Smooth muscle cell (in vitro differentiated cells): ENCODE results near the gene SLCO1C1. TPM values are rescaled to one million over a fixed set of nuclear protein-coding genes. Genes with fewer than 3 reads are reported as not detected.

Experiments used
- DNase-seq: peaks from one replicate; lab custom pipeline; 2025; ENCODE audit not compliant: unreplicated experiment; lab: John Stamatoyannopoulos, UW
- H2AFZ ChIP-seq: fragments of 200-600 bp; sonication (generic); 2 replicates; pipeline ENCODE4 v1.6.0; 2016; ENCODE audit warnings: antibody characterized with exemption, low read depth, mild to moderate bottlenecking
- H3F3A ChIP-seq: fragments of 200-600 bp; sonication (generic); 2 replicates; pipeline ENCODE4 v1.6.0; 2017; ENCODE audit warnings: antibody characterized with exemption, low read depth
- H3K27ac ChIP-seq: fragments of 200-600 bp; sonication (generic); 2 replicates; pipeline ENCODE4 v1.5.1; 2016; ENCODE audit warnings: low read depth, mild to moderate bottlenecking
- H3K27me3 ChIP-seq: fragments of 200-600 bp; sonication (generic); 2 replicates; pipeline ENCODE4 v1.6.1; 2016; ENCODE audit warnings: low read depth, mild to moderate bottlenecking
- H3K36me3 ChIP-seq: fragments of 200-600 bp; sonication (generic); 2 replicates; pipeline ENCODE4 v1.5.1; 2016; ENCODE audit warnings: low read depth
- H3K4me1 ChIP-seq: fragments of 200-600 bp; sonication (generic); 2 replicates; pipeline ENCODE4 v1.5.1; 2016; ENCODE audit warnings: low read depth
- H3K4me2 ChIP-seq: fragments of 200-600 bp; sonication (generic); 2 replicates; pipeline ENCODE4 v1.6.0; 2016; ENCODE audit warnings: mild to moderate bottlenecking
- H3K4me3 ChIP-seq: fragments of 200-600 bp; sonication (generic); 2 replicates; pipeline ENCODE4 v1.5.1; 2016; ENCODE audit warnings: mild to moderate bottlenecking
- H3K79me2 ChIP-seq: fragments of 200-600 bp; sonication (generic); 2 replicates; pipeline ENCODE4 v1.6.0; 2016; ENCODE audit warnings: low read depth, mild to moderate bottlenecking
- H3K9ac ChIP-seq: fragments of 200-600 bp; sonication (generic); 2 replicates; pipeline ENCODE4 v1.6.0; 2016; ENCODE audit warnings: low read depth
- H3K9me3 ChIP-seq: fragments of 200-600 bp; sonication (generic); replicated peaks from 2 replicates; pipeline ENCODE4 v1.5.1; 2016; ENCODE audit warnings: low read depth
- H4K20me1 ChIP-seq: fragments of 200-600 bp; sonication (generic); 2 replicates; pipeline ENCODE4 v1.6.0; 2016; ENCODE audit warnings: low read depth
- WGBS: methylation state at CpG from one replicate; pipeline ENCODE4 v1.1.7; 2016; ENCODE audit warnings: low lambda C conversion rate; 5-methylcytosine and 5-hydroxymethylcytosine counted together
- polyA plus RNA-seq: library from polyadenylated mRNA; unstranded; fragments of >200 nt; fragmentation: Nextera tagmentation; extraction: Ambion mirVana; gene quantifications from 2 replicates; pipeline ENCODE4 v1.2.1, GENCODE V29; 2016
- total RNA-seq: library from RNA; depleted of rRNA; stranded (reverse); fragments of >200 nt; gene quantifications from 2 replicates; pipeline ENCODE4 v1.2.3, GENCODE V29; 2014
- TF ChIP-seq, protein P1 (sequence below): fragments of 200-600 bp; sonication (generic); IDR thresholded peaks from 2 replicates; pipeline ENCODE4 v1.5.1; 2017; ENCODE audit warnings: borderline replicate concordance, mild to moderate bottlenecking, antibody characterized with exemption; ENCODE audit not compliant: insufficient read depth, poor library complexity, severe bottlenecking

The SLCO1C1 gene
- total RNA-seq (0.04 and 2.3 TPM in 2 replicates), polyA plus RNA-seq (0.25 TPM in 1 of 2 replicates, not detected in the other)

DNA sequence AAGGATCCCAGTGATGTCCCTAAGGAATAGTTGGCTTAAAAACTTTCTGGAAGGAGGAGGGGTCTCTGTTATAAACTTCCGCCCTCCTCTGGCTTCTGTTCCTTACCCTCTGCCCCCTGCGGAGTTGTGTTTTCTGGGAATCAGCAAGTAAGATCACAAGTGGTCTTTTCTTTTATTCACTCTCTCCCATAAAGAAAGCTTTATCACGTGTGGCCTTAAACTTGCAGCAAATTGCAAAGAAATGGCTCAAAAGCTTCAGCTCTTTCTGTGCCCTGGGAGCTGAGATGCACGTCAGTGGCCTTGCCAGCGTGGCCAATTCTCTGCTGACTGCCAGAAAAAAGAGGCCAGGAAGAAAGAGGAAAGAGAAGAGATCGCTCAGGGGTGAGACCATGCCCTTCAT lies at the start of gene SLCO1C1:
Gene SLCO1C1, plus strand, starts transcription at position 101 of the 400 bp plus-strand sequence. CDS start 4,245 bp downstream, outside the sequence.
- H3K9me3 ChIP-seq, result no peaks in the 10 kb centered on the region
- no peaks in the 10 kb centered on the region for H4K20me1 ChIP-seq
- H3K9ac ChIP-seq, result no peak within 1 kb of the TSS
- TF ChIP-seq, protein P1, sequence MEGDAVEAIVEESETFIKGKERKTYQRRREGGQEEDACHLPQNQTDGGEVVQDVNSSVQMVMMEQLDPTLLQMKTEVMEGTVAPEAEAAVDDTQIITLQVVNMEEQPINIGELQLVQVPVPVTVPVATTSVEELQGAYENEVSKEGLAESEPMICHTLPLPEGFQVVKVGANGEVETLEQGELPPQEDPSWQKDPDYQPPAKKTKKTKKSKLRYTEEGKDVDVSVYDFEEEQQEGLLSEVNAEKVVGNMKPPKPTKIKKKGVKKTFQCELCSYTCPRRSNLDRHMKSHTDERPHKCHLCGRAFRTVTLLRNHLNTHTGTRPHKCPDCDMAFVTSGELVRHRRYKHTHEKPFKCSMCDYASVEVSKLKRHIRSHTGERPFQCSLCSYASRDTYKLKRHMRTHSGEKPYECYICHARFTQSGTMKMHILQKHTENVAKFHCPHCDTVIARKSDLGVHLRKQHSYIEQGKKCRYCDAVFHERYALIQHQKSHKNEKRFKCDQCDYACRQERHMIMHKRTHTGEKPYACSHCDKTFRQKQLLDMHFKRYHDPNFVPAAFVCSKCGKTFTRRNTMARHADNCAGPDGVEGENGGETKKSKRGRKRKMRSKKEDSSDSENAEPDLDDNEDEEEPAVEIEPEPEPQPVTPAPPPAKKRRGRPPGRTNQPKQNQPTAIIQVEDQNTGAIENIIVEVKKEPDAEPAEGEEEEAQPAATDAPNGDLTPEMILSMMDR, result no peak
- H3K27me3 ChIP-seq, result no peaks in the 10 kb centered on the region
- no peak within 1 kb of the TSS for H2AFZ ChIP-seq
- no peak for DNase-seq
- no peaks in the 10 kb centered on the region for H3K4me1 ChIP-seq
- no peaks in the 10 kb centered on the region for H3K36me3 ChIP-seq
- H3K4me3 ChIP-seq, result no peak within 1 kb of the TSS
- no peak within 1 kb of the TSS for H3K27ac ChIP-seq
- H3K4me2 ChIP-seq, result no peak within 1 kb of the TSS
- WGBS, result 72% methylated on average over 6 of the region's 6 CpGs
- no peaks in the 10 kb centered on the region for H3K79me2 ChIP-seq
- H3F3A ChIP-seq, result no peaks in the 10 kb centered on the region

DNA sequence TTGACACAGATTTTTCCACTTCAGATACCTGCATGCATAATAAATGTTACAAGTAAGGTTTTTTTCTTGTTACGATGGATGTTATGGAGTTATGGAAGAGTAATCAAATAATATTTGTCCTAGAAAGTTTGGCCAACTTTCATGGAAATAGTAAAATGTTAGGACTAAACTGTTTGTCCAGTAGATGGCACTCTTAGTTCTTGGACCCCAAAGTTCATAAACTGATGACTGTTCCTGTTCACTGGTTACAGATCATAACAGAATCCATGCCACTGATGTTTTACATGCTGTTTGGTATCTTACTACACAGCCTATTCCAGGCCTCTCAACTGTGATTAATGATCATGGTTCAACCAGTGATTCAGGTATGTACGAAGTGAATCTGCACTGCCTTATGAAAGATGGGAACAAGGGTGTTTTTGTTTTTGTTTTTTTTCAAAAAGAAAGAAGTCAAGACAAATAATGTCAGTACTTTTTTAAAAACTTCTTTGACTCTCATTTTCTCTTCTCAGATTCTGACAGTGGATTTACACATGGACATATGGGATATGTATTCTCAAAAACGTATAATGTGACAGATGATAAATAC lies 48.8 kb upstream of the SLCO1C1 start:
- Histone ChIP-seq H3K9me3 (no peaks in the 10 kb centered on the region), H3F3A (no peaks in the 10 kb centered on the region), H3K79me2 (no peaks in the 10 kb centered on the region), H2AFZ (peak overlapping the region; percentile 3), H3K27me3 (no peaks in the 10 kb centered on the region), H3K36me3 (no peaks in the 10 kb centered on the region), H3K4me2 (no peak overlapping the region), H3K4me3 (no peak overlapping the region), H3K9ac (no peak overlapping the region), H3K27ac (no peak overlapping the region), H4K20me1 (no peaks in the 10 kb centered on the region), H3K4me1 (no peaks in the 10 kb centered on the region)
- 70% methylated on average over 3 of the region's 3 CpGs for WGBS
- no peak for DNase-seq
- TF ChIP-seq, protein P1, result peak; percentile 56

GRCh38 chr12:20653871-20654270 lies 41.3 kb upstream of the SLCO1C1 start:
- no peak for DNase-seq
- H3F3A ChIP-seq, result no peaks in the 10 kb centered on the region

More at GRCh38 chr12:20653871-20654270, 41.3 kb upstream of the SLCO1C1 start:
- Histone ChIP-seq H3K9me3 (no peaks in the 10 kb centered on the region), H3K4me1 (peaks cover 14% of the 10 kb centered on the region), H3K9ac (no peak overlapping the region), H3K27me3 (no peaks in the 10 kb centered on the region), H3K4me2 (no peak overlapping the region), H4K20me1 (no peaks in the 10 kb centered on the region), H3K79me2 (no peaks in the 10 kb centered on the region), H3K36me3 (no peaks in the 10 kb centered on the region), H3K4me3 (no peak overlapping the region), H2AFZ (no peak overlapping the region), H3K27ac (no peak overlapping the region)
- WGBS, result 92% methylated on average over 2 of the region's 2 CpGs
- TF ChIP-seq, protein P1, result no peak
